HFFc6 (cell line): ENCODE results near the gene JARID2. TPM values are rescaled to one million over a fixed set of nuclear protein-coding genes. Genes with fewer than 3 reads are reported as not detected.
A peak's percentile ranks its signal among the peaks of the same experiment; 100 is the strongest.

Source experiments
- DNase-seq: peaks from one replicate; pipeline ENCODE4 v3.0.0-alpha.2; 2018
- H3K27ac Mint-ChIP-seq: 2 replicates; pipeline ENCODE4 v1.8.0; 2020; ENCODE audit warnings: mild to moderate bottlenecking, mixed read lengths
- H3K27me3 Mint-ChIP-seq: 2 replicates; pipeline ENCODE4 v1.8.0; 2021; ENCODE audit warnings: mild to moderate bottlenecking, moderate library complexity, mixed read lengths; ENCODE audit not compliant: insufficient read depth
- H3K36me3 Mint-ChIP-seq: 2 replicates; pipeline ENCODE4 v1.8.0; 2021; ENCODE audit warnings: low read depth, mixed read lengths
- H3K4me1 Mint-ChIP-seq: 2 replicates; pipeline ENCODE4 v1.8.0; 2020; ENCODE audit warnings: low read depth, mixed read lengths
- H3K4me3 Mint-ChIP-seq: 2 replicates; pipeline ENCODE4 v1.8.0; 2020; ENCODE audit warnings: mild to moderate bottlenecking, moderate library complexity, mixed read lengths
- H3K9me3 Mint-ChIP-seq: 2 replicates; pipeline ENCODE4 v1.8.0; 2020; ENCODE audit warnings: mild to moderate bottlenecking, mixed read lengths
- total RNA-seq, 6 experiments: library from RNA; stranded (reverse); fragmentation: NEBNext Ultra II Directional; extraction: Animal tissue kit (Norgen Biotek cat#: 25700); gene quantifications; 2 replicates in 1 of 6; 3 replicates in 5 of 6; pipeline ENCODE4 v1.2.3, GENCODE V29; 2021
- TF ChIP-seq, protein P1 (sequence below): fragments of 200-600 bp; sonication (generic); IDR thresholded peaks from 2 replicates; pipeline ENCODE4 v1.5.0; 2021; ENCODE audit warnings: antibody characterized with exemption, mild to moderate bottlenecking

The JARID2 gene
- total RNA-seq, 6 experiments from 2014 or later: 8.3 to 10.1 (median 9.5) TPM

DNA sequence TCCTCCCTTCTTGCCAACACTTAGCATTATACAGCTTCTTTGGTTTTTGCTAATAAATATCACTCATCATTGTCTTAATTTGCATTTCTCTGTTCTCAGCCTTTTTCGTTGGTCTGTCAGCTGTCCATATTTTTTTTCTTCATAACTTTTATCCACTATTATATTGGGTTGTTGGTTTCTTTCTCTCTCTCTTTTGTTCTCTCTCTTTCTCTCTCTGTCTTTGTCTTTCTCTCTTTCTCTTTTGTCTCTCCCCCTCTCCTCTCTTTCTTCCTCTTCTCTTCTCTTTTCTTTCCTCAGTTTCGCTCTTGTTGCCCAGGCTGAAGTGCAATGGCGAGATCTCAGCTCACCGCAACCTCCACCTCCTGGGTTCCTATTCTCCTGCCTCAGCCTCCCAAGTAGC is 36.5 kb downstream of the JARID2 start:
- Mint-ChIP-seq H3K36me3 (peaks cover 7% of the 10 kb centered on the region; the same call in 1 of the 2 replicates), H3K9me3 (no peaks in the 10 kb centered on the region), H3K4me1 (peaks cover 69% of the 10 kb centered on the region), H3K27ac (peak overlapping the region; percentile 25; the same call in 1 of the 2 replicates), H3K4me3 (no peak overlapping the region), H3K27me3 (no peaks in the 10 kb centered on the region)
- DNase-seq: no peak
- TF ChIP-seq, protein P1, sequence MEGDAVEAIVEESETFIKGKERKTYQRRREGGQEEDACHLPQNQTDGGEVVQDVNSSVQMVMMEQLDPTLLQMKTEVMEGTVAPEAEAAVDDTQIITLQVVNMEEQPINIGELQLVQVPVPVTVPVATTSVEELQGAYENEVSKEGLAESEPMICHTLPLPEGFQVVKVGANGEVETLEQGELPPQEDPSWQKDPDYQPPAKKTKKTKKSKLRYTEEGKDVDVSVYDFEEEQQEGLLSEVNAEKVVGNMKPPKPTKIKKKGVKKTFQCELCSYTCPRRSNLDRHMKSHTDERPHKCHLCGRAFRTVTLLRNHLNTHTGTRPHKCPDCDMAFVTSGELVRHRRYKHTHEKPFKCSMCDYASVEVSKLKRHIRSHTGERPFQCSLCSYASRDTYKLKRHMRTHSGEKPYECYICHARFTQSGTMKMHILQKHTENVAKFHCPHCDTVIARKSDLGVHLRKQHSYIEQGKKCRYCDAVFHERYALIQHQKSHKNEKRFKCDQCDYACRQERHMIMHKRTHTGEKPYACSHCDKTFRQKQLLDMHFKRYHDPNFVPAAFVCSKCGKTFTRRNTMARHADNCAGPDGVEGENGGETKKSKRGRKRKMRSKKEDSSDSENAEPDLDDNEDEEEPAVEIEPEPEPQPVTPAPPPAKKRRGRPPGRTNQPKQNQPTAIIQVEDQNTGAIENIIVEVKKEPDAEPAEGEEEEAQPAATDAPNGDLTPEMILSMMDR: no peak

DNA sequence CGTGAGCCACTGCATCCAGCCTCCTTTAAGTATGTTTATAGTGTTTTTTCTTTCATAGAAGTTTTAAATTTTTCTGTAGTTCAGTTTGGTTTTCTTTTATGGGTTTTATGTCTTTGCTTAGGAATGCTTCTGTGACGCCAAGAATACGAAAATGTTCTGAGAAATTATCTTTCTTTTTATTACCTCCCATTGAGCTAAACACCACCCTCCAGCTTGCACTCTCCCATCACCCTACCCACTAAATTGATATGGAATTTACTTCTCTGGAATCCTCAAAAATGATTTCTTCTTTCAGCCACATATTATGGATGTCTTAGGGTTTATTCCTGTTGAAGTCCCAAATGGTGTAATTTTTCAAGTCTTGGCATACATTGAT is 38.1 kb downstream of the JARID2 start:
- H3K27ac Mint-ChIP-seq: peak overlapping the region; percentile 83
- TF ChIP-seq, protein P1: no peak
- H3K27me3 Mint-ChIP-seq: no peaks in the 10 kb centered on the region
- peak overlapping the region; percentile 75 for H3K4me3 Mint-ChIP-seq
- H3K4me1 Mint-ChIP-seq: peaks cover 78% of the 10 kb centered on the region
- H3K9me3 Mint-ChIP-seq: no peaks in the 10 kb centered on the region
- H3K36me3 Mint-ChIP-seq: peaks cover 7% of the 10 kb centered on the region; the same call in 1 of the 2 replicates
- peak; percentile 34 for DNase-seq

DNA sequence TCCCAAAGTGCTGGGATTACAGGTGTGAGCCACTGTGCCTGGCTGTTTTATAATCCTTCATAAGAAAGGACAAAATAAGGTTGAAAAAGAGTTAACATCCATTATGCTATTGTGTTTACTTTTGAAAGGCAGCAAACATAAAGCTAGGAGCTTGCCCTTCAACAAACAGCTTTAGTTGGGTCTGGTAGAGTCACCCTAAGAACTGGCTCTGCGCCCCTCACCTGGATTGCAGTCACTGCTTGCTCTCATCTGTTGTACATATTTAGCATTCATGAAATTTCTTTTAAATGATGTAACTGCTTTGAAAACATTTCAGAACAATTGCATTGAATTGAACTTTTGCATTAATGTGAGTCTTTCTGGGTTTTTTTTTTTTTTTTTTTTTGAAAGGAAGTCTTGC is 38.9 kb downstream of the JARID2 start:
- peak overlapping the region; percentile 38; the same call in 1 of the 2 replicates for H3K27ac Mint-ChIP-seq
- peaks cover 78% of the 10 kb centered on the region for H3K4me1 Mint-ChIP-seq

DNA sequence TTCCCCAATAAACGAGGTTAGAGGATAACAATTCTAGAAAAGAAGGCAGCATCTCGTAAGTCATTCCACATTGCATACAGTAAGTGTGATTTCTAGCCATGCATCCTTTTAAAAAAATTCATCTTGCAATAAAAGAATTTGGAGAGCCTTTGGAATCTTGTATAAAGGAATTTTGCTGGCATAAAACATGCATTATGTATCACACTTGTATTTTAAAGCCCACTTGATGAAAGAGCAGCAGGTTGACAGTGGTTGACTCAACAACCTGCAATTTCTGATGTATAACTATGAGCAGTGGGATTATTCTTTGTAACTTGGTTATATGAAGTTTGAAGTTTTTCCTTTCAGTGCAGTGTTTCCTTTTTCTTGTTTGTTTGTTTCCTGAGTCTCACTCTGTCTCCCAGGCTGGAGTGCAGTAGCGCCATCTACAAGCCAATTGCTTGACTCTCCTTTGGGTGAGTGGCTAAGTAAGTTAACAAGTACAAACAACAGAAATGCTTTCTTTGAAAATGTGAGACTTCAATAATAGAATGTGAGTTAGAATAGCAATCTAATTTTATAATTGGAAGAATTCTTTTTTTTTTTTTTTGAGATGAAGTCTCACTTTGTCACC is 39.9 kb downstream of the JARID2 start:
- Mint-ChIP-seq H3K27ac (peak overlapping the region; percentile 45; the same call in 1 of the 2 replicates), H3K9me3 (no peaks in the 10 kb centered on the region), H3K36me3 (peaks cover 7% of the 10 kb centered on the region), H3K27me3 (no peaks in the 10 kb centered on the region), H3K4me3 (no peak overlapping the region), H3K4me1 (peaks cover 78% of the 10 kb centered on the region)
- TF ChIP-seq, protein P1: peak; percentile 38; the same call in 1 of the 2 replicates
- DNase-seq: no peak

More for the DNA sequence above, 38.9 kb downstream of the JARID2 start:
- H3K36me3 Mint-ChIP-seq: peaks cover 7% of the 10 kb centered on the region; the same call in 1 of the 2 replicates
- no peak for DNase-seq
- no peaks in the 10 kb centered on the region for H3K27me3 Mint-ChIP-seq
- TF ChIP-seq, protein P1: no peak
- no peaks in the 10 kb centered on the region for H3K9me3 Mint-ChIP-seq
- H3K4me3 Mint-ChIP-seq: 0 out of 2 replicates have a peak overlapping the region, but pooled peaks have one; percentile 17

DNA sequence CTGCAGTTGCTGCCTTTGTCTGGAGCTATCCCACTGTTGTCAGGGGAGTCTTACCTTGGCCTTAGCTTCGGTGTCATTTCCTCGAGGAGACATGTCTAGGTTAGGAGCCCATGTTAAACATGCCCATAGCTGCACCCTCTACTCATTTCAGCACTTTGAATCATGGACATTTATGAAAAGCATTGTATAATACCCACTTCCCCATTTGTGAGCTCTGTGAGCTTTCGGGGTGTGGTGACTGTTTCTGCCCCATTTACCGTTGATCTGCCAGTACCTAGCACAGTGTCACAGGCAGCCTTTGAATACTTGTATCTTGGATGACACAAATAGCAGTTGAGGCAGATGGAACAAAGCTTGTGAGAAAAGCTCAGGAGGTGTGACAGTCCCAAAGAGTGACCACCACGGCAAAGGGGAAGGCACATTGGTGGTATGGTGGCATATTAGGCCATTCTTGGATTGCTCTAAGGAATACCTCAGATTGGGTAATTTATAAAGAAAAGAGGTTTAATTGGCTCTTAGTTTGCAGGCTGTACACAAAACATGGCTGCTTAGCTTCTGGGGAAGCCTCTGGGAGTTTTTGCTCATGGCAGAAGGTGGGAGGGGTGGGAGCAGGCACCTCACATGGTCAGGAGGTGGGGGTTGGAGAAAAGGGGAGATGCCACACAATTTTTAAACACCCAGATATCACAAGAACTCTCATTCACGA is 42.0 kb downstream of the JARID2 start:
- H3K9me3 Mint-ChIP-seq: no peaks in the 10 kb centered on the region
- H3K27me3 Mint-ChIP-seq: no peaks in the 10 kb centered on the region
- TF ChIP-seq, protein P1: no peak
- no peak overlapping the region for H3K27ac Mint-ChIP-seq
- no peak overlapping the region for H3K4me3 Mint-ChIP-seq
- peaks cover 75% of the 10 kb centered on the region for H3K4me1 Mint-ChIP-seq
- H3K36me3 Mint-ChIP-seq: peaks cover 7% of the 10 kb centered on the region
- DNase-seq: no peak
